IMR-90 (cell line): Measurements from ENCODE around the gene EXOC4. TPM values are rescaled to one million over a fixed set of nuclear protein-coding genes. Genes with fewer than 3 reads are reported as not detected.

Experiments
- ATAC-seq: fragments of 200-7000 bp; cut with Tn5 transposase; 2 replicates; pipeline ENCODE4 v1.9.1; 2020; ENCODE audit warnings: low read depth, mild to moderate bottlenecking, moderate library complexity
- BruUV-seq: library from RNA; stranded (reverse); fragments of 400-500 nt; replicated peaks from 2 replicates; lab custom pipeline; 2021; lab: Mats Ljungman, UMichigan
- CTCF ChIA-PET: fragments of 300-600 bp; formaldehyde crosslinking; extraction: SDS; loops from one replicate; lab custom pipeline; 2021; ENCODE audit warnings: antibody characterized with exemption; lab: Yijun Ruan, JAX
- POLR2A ChIA-PET: fragments of 300-600 bp; sonication (Branson Sonifier 250); formaldehyde crosslinking; loops from one replicate; lab custom pipeline; 2022; ENCODE audit warnings: antibody characterized with exemption; ENCODE audit not compliant: unreplicated experiment; lab: Charles Lee
- DNase-seq: peaks from one replicate; pipeline ENCODE4 v3.0.0; 2013
- H2AFZ ChIP-seq: replicated peaks from 2 replicates; pipeline ENCODE3; 2013; ENCODE audit warnings: low read length, mild to moderate bottlenecking; ENCODE audit not compliant: poor library complexity
- H2AK5ac ChIP-seq: 2 replicates; pipeline ENCODE4 v1.6.1; 2013; ENCODE audit warnings: low read depth, low read length, inconsistent platforms
- H2AK9ac ChIP-seq: replicated peaks from 2 replicates; pipeline ENCODE3; 2013; ENCODE audit warnings: mild to moderate bottlenecking, low read depth, low read length, moderate library complexity; ENCODE audit not compliant: poor library complexity
- H2BK120ac ChIP-seq: 2 replicates; pipeline ENCODE4 v1.6.1; 2013; ENCODE audit warnings: low read depth, low read length, inconsistent platforms
- H2BK15ac ChIP-seq: 3 replicates; pipeline ENCODE4 v1.6.1; 2013; ENCODE audit warnings: low read depth, low read length, inconsistent platforms
- H2BK20ac ChIP-seq: 2 replicates; pipeline ENCODE4 v1.6.1; 2013; ENCODE audit warnings: low read depth, mild to moderate bottlenecking, inconsistent platforms, low read length, moderate library complexity
- H2BK5ac ChIP-seq: 2 replicates; pipeline ENCODE4 v1.6.1; 2013; ENCODE audit warnings: mild to moderate bottlenecking, low read depth, low read length, inconsistent platforms; ENCODE audit not compliant: poor library complexity, severe bottlenecking
- H3K14ac ChIP-seq: replicated peaks from 2 replicates; pipeline ENCODE4 v1.6.1; 2013; ENCODE audit warnings: low read depth, low read length, inconsistent platforms
- H3K18ac ChIP-seq: 2 replicates; pipeline ENCODE4 v1.6.1; 2013; ENCODE audit warnings: low read depth, low read length, control low read depth
- H3K23ac ChIP-seq: 2 replicates; pipeline ENCODE4 v1.6.1; 2013; ENCODE audit warnings: low read depth, low read length, inconsistent platforms
- H3K27ac ChIP-seq: 2 replicates; pipeline ENCODE4 v1.5.1; 2013; ENCODE audit warnings: mild to moderate bottlenecking, control low read depth, low read length; ENCODE audit not compliant: insufficient read depth
- H3K27me3 ChIP-seq: 2 replicates; pipeline ENCODE4 v1.6.1; 2013; ENCODE audit warnings: low read length; ENCODE audit not compliant: control insufficient read depth, insufficient read depth
- H3K36me3 ChIP-seq: 2 replicates; pipeline ENCODE4 v1.6.1; 2013; ENCODE audit warnings: low read length, mixed read lengths; ENCODE audit not compliant: control insufficient read depth, insufficient read depth
- H3K4ac ChIP-seq: 2 replicates; pipeline ENCODE4 v1.6.1; 2013; ENCODE audit warnings: low read depth, low read length, inconsistent platforms
- H3K4me1 ChIP-seq: 2 replicates; pipeline ENCODE4 v1.6.1; 2013; ENCODE audit warnings: low read length, mixed read lengths; ENCODE audit not compliant: control insufficient read depth, insufficient read depth
- H3K4me2 ChIP-seq: 2 replicates; pipeline ENCODE4 v1.6.1; 2013; ENCODE audit warnings: low read depth, mild to moderate bottlenecking, control low read depth, low read length, moderate library complexity
- H3K4me3 ChIP-seq: 2 replicates; pipeline ENCODE4 v1.5.1; 2013; ENCODE audit warnings: low read depth, mild to moderate bottlenecking, control low read depth, low read length, moderate library complexity; ENCODE audit not compliant: insufficient read depth
- H3K56ac ChIP-seq: 2 replicates; pipeline ENCODE4 v1.6.1; 2013; ENCODE audit warnings: low read length, inconsistent platforms; ENCODE audit not compliant: insufficient read depth; ENCODE audit errors: extremely low read depth
- H3K79me1 ChIP-seq, 2 experiments: 2 replicates each; pipeline ENCODE4 v1.6.1; 2013; ENCODE audit warnings: low read length in 2 of 2, inconsistent platforms in 1 of 2, low read depth in 1 of 2
- H3K9ac ChIP-seq: 2 replicates; pipeline ENCODE4 v1.6.1; 2013; ENCODE audit warnings: low read depth, low read length, control low read depth
- H3K9me1 ChIP-seq: 2 replicates; pipeline ENCODE4 v1.6.1; 2013; ENCODE audit warnings: low read length, inconsistent platforms; ENCODE audit not compliant: insufficient read depth
- H3K9me3 ChIP-seq: 2 replicates; pipeline ENCODE4 v1.6.1; 2013; ENCODE audit warnings: low read length; ENCODE audit not compliant: control insufficient read depth, insufficient read depth
- H4K20me1 ChIP-seq: 2 replicates; pipeline ENCODE4 v1.6.1; 2013; ENCODE audit warnings: low read length, inconsistent platforms; ENCODE audit not compliant: insufficient read depth
- H4K5ac ChIP-seq: 2 replicates; pipeline ENCODE4 v1.6.1; 2013; ENCODE audit warnings: mild to moderate bottlenecking, low read depth, low read length, control low read depth
- H4K8ac ChIP-seq, 2 experiments: 2 replicates each; pipeline ENCODE4 v1.6.1; 2013; ENCODE audit warnings: low read depth in 2 of 2, low read length in 2 of 2, control low read depth in 1 of 2, inconsistent platforms in 1 of 2
- H4K91ac ChIP-seq: 2 replicates; pipeline ENCODE4 v1.6.1; 2013; ENCODE audit warnings: low read depth, low read length, inconsistent platforms; ENCODE audit not compliant: insufficient read depth
- CHD1 ChIP-seq: IDR thresholded peaks from 2 replicates; pipeline ENCODE4 v1.6.1; 2012; ENCODE audit warnings: low read depth, low read length, improper control_type of control experiment
- FOS ChIP-seq: fragments of 150-350 bp; IDR thresholded peaks from 2 replicates; pipeline ENCODE4 v1.6.1; 2016; ENCODE audit warnings: low read depth, low read length
- NFE2L2 ChIP-seq: fragments of 150-350 bp; IDR thresholded peaks from 2 replicates; pipeline ENCODE4 v1.6.1; 2016; ENCODE audit warnings: low read depth, mild to moderate bottlenecking, low read length
- POLR2A ChIP-seq: IDR thresholded peaks from 2 replicates; pipeline ENCODE4 v1.6.1; 2012; ENCODE audit warnings: mild to moderate bottlenecking, low read depth, low read length
- RAD21 ChIP-seq: IDR thresholded peaks from 2 replicates; pipeline ENCODE4 v1.6.1; 2012; ENCODE audit warnings: low read length, improper control_type of control experiment
- RFX5 ChIP-seq: IDR thresholded peaks from 2 replicates; pipeline ENCODE4 v1.8.0; 2012; ENCODE audit warnings: low read depth, mild to moderate bottlenecking, low read length, moderate library complexity
- WGBS, 2 experiments: methylation state at CpG; one replicate each; pipeline versions ENCODE4 v1.1.5 to v1.1.7; 2013; ENCODE audit warnings: missing lambda C conversion rate in 2 of 2; ENCODE audit not compliant: insufficient read length in 1 of 2; ENCODE audit errors: extremely low coverage in 2 of 2; 5-methylcytosine and 5-hydroxymethylcytosine counted together
- dilution Hi-C: fragments of 300-500 bp; cut with HindIII; formaldehyde crosslinking; loops from one replicate; pipeline ENCODE4 v1.14.3; 2018; ENCODE audit warnings: low sequenced_read_pairs; ENCODE audit not compliant: unreplicated experiment
- in situ Hi-C: fragments of 300-500 bp; cut with MboI; formaldehyde crosslinking; loops from 3 replicates; pipeline ENCODE4 v1.14.3; 2019; ENCODE audit warnings: low sequenced_read_pairs, inconsistent platforms, mixed read lengths
- intact Hi-C: fragments of 100-400 bp; cut with micrococcal nuclease; formaldehyde crosslinking; loops from 2 replicates; pipeline ENCODE4 v1.10.0; 2022
- polyA plus RNA-seq, 3 experiments: library from polyadenylated mRNA; depleted of rRNA; stranded (reverse); fragments of >200 nt; gene quantifications; 2 replicates each; pipeline ENCODE4 v1.2.3, GENCODE V29; 2012; ENCODE audit warnings: low replicate concordance in 1 of 3
- total RNA-seq: library from RNA; depleted of rRNA; stranded (reverse); fragments of >200 nt; gene quantifications from 2 replicates; pipeline ENCODE4 v1.2.3, GENCODE V29; 2012
- TF ChIP-seq, protein P1 (sequence below): fragments of 150-350 bp; IDR thresholded peaks from 2 replicates; pipeline ENCODE4 v1.6.1; 2016; ENCODE audit warnings: low read depth, mild to moderate bottlenecking, low read length, moderate library complexity, borderline replicate concordance
- TF ChIP-seq, protein P2 (sequence below): conservative IDR thresholded peaks from 2 replicates; pipeline ENCODE4 v1.5.1; 2012; ENCODE audit warnings: mild to moderate bottlenecking, low read depth, low read length, improper control_type of control experiment

The EXOC4 gene
- total and polyA plus RNA-seq, 2 of the 4 experiments (the other 2 are of a cell fraction) = 25.4 to 94.6 TPM

DNA sequence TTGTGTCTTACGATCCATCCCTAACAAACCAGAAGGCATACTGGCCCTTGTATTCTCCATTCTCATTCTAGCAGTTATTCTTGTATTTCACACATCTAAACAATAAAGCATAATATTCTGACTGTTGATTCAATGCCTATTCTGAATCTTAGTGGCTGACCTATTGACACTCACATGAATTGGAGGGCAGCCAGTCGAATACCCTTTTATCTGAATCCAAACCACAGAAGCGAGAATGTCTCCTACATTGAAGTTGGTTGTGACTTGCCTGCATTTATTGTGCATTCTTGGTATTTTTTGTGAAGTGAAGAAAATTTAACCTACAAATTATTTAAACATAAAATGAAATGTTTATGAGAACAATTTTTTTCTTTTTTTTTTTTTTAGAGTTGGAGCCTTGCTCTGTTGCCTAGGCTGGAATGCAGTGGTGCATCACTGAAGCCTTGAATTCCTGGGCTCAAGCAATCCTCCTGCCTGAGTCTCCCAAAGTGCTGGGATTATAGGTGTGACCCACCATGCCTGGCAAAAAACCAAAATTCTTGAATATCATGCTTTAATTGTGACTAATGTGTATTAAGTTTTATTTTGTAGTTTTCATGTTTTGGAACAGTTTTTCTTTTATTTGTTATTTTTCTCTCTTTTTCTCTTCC lies 22.7 kb downstream of the EXOC4 start:
- Histone ChIP-seq H3K4me1 (peaks cover 3% of the 10 kb centered on the region), H4K20me1 (no peaks in the 10 kb centered on the region; the same call in 1 of the 2 replicates), H3K9me3 (no peaks in the 10 kb centered on the region), H3K4me3 (no peak overlapping the region), H3K23ac (no peak overlapping the region), H3K27me3 (no peaks in the 10 kb centered on the region), H3K4ac (no peak overlapping the region), H3K56ac (no peak overlapping the region), H4K5ac (no peak overlapping the region), H2AK5ac (peak overlapping the region; percentile 11; the same call in 1 of the 2 replicates), H3K9me1 (peaks cover 7% of the 10 kb centered on the region), H3K79me1 (peaks cover 17 to 40% of the 10 kb centered on the region in 2 experiments), H2AK9ac (peak overlapping the region; percentile 46), H2BK15ac (no peak overlapping the region), H4K8ac (no peak overlapping the region), H3K14ac (no peak overlapping the region), H3K36me3 (peaks cover 11% of the 10 kb centered on the region), H2AFZ (no peak overlapping the region), H2BK20ac (no peak overlapping the region), H3K4me2 (no peak overlapping the region), H4K91ac (no peak overlapping the region), H3K9ac (no peak overlapping the region), H3K27ac (no peak overlapping the region), H3K18ac (no peak overlapping the region), H2BK5ac (no peak overlapping the region), H2BK120ac (no peak overlapping the region)
- intact Hi-C loops (no loop called here), in situ Hi-C loops (no loop called here), dilution Hi-C loops (no loop called here)
- no TSS peak for BruUV-seq
- ChIA-PET CTCF (no interaction called here), POLR2A (no interaction called here)
- no peak for DNase-seq
- no CpG with 5 or more reads among the region's 3 CpGs for WGBS, 2 experiments
- TF ChIP-seq RFX5 = no peak
- TF ChIP-seq FOS = no peak
- TF ChIP-seq, protein P1, sequence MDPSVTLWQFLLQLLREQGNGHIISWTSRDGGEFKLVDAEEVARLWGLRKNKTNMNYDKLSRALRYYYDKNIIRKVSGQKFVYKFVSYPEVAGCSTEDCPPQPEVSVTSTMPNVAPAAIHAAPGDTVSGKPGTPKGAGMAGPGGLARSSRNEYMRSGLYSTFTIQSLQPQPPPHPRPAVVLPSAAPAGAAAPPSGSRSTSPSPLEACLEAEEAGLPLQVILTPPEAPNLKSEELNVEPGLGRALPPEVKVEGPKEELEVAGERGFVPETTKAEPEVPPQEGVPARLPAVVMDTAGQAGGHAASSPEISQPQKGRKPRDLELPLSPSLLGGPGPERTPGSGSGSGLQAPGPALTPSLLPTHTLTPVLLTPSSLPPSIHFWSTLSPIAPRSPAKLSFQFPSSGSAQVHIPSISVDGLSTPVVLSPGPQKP = no peak
- no peak for TF ChIP-seq NFE2L2
- TF ChIP-seq RAD21 = no peak
- TF ChIP-seq, protein P2, sequence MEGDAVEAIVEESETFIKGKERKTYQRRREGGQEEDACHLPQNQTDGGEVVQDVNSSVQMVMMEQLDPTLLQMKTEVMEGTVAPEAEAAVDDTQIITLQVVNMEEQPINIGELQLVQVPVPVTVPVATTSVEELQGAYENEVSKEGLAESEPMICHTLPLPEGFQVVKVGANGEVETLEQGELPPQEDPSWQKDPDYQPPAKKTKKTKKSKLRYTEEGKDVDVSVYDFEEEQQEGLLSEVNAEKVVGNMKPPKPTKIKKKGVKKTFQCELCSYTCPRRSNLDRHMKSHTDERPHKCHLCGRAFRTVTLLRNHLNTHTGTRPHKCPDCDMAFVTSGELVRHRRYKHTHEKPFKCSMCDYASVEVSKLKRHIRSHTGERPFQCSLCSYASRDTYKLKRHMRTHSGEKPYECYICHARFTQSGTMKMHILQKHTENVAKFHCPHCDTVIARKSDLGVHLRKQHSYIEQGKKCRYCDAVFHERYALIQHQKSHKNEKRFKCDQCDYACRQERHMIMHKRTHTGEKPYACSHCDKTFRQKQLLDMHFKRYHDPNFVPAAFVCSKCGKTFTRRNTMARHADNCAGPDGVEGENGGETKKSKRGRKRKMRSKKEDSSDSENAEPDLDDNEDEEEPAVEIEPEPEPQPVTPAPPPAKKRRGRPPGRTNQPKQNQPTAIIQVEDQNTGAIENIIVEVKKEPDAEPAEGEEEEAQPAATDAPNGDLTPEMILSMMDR = no peak
- no peak for TF ChIP-seq CHD1
- TF ChIP-seq POLR2A = no peak
- peak; percentile 62 for ATAC-seq
